A673 (cell line): ENCODE measurements around the gene POLE. TPM values are rescaled to one million over a fixed set of nuclear protein-coding genes. Genes with fewer than 3 reads are reported as not detected.

Experiments
- BruUV-seq: library from RNA; stranded (reverse); fragments of 400-500 nt; replicated peaks from 2 replicates; lab custom pipeline; 2021; lab: Mats Ljungman, UMichigan
- CTCF ChIA-PET: fragments of 300-600 bp; sonication (Branson Sonifier 250); formaldehyde crosslinking; loops from one replicate; lab custom pipeline; 2022; ENCODE audit warnings: antibody characterized with exemption; lab: Charles Lee
- POLR2A ChIA-PET: fragments of 300-600 bp; sonication (Branson Sonifier 250); formaldehyde crosslinking; loops from one replicate; lab custom pipeline; 2022; ENCODE audit warnings: antibody characterized with exemption; ENCODE audit not compliant: low non-redundant PET; lab: Charles Lee
- DNase-seq: peaks from one replicate; pipeline ENCODE4 v3.0.0-alpha.2; 2015; ENCODE audit warnings: low spot score
- H3K27ac ChIP-seq: fragments of 200-600 bp; sonication (generic); 2 replicates; pipeline ENCODE4 v1.5.1; 2016; ENCODE audit warnings: mixed run types, low read depth, mild to moderate bottlenecking, mixed read lengths, antibody characterized with exemption, low read length; ENCODE audit not compliant: poor library complexity, severe bottlenecking
- H3K27me3 ChIP-seq: fragments of 200-600 bp; sonication (generic); replicated peaks from 2 replicates; pipeline ENCODE4 v1.6.1; 2017; ENCODE audit warnings: mixed run types, low read depth, mild to moderate bottlenecking, mixed read lengths, antibody characterized with exemption, low read length; ENCODE audit not compliant: insufficient read depth, poor library complexity
- H3K36me3 ChIP-seq: fragments of 200-600 bp; sonication (generic); 2 replicates; pipeline ENCODE4 v1.6.1; 2016; ENCODE audit warnings: mixed run types, mild to moderate bottlenecking, mixed read lengths, antibody characterized with exemption, low read length; ENCODE audit not compliant: insufficient read depth, poor library complexity, severe bottlenecking
- H3K4me1 ChIP-seq: fragments of 200-600 bp; sonication (generic); 2 replicates; pipeline ENCODE4 v1.6.1; 2017; ENCODE audit warnings: mixed run types, mild to moderate bottlenecking, mixed read lengths, antibody characterized with exemption, low read length; ENCODE audit not compliant: insufficient read depth, poor library complexity, severe bottlenecking
- H3K4me3 ChIP-seq: fragments of 200-600 bp; sonication (generic); 2 replicates; pipeline ENCODE4 v1.5.1; 2016; ENCODE audit warnings: low read depth, mixed run types, mild to moderate bottlenecking, mixed read lengths, low read length; ENCODE audit not compliant: poor library complexity, severe bottlenecking
- H3K9me3 ChIP-seq: fragments of 200-600 bp; sonication (generic); 2 replicates; pipeline ENCODE4 v1.6.1; 2016; ENCODE audit warnings: mixed run types, low read depth, mild to moderate bottlenecking, mixed read lengths, antibody characterized with exemption, low read length; ENCODE audit not compliant: poor library complexity, severe bottlenecking
- CTCF ChIP-seq: fragments of 300-800, 200-600 bp; sonication (generic); conservative IDR thresholded peaks from 2 replicates; pipeline ENCODE4 v1.5.1; 2017; ENCODE audit warnings: low read depth, mild to moderate bottlenecking, antibody characterized with exemption, low read length, moderate library complexity, mixed read lengths
- EZH2 ChIP-seq: fragments of 200-600 bp; sonication (generic); IDR thresholded peaks from 2 replicates; pipeline ENCODE4 v1.6.1; 2017; ENCODE audit warnings: borderline replicate concordance, low read depth, mild to moderate bottlenecking, mixed read lengths, antibody characterized with exemption, low read length; ENCODE audit not compliant: poor library complexity, severe bottlenecking
- intact Hi-C: fragments of 100-400 bp; cut with micrococcal nuclease; formaldehyde crosslinking; loops from one replicate; pipeline ENCODE4 v1.10.0; 2022; ENCODE audit not compliant: unreplicated experiment
- total RNA-seq: library from RNA; stranded (reverse); gene quantifications from 2 replicates; pipeline ENCODE4 v1.2.3, GENCODE V29; 2021

POLE gene
- total RNA-seq, 1 experiment from 2014 or later, result 239 TPM

DNA sequence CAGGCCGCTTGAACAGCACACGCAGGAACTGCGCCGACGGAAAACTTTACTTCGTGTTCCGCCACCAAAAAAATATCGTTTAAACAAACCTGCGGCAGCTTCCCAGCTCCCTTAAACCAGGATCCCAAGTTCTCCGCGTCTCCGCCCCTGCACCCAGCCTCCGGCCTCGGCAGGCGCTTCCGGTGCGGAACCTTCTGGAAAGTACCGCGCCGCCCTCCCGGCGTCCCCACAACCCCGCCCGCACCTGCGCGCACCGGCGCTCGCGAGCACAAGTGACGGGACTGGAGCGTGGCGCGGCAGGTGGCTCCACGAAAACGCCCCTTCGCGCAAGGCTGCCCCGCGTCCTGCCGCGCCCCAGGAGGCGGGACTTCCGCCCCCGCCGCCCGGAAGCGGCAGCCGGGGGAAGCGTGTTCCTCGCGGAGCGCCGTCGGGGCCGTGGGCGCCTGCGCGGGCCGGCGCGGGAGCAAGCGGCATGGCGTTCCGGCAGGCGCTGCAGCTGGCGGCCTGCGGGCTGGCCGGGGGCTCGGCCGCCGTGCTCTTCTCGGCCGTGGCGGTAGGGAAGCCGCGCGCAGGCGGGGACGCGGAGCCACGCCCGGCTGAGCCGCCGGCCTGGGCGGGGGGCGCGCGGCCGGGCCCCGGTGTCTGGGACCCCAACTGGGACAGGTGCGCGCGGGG, 23.4 kb upstream of the POLE start, which contains the start of gene PGAM5:
Gene PGAM5, plus strand, starts transcription at position 438 of the 675 bp plus-strand sequence. Its CDS starts 35 bp downstream, at position 473.
- no peak for TF ChIP-seq CTCF
- TF ChIP-seq EZH2, result no peak
- ChIA-PET POLR2A (no interaction called here), CTCF (interaction anchor here (0.6 kb wide), 1 partner anchor 387 kb away, joined by 3 read pairs; no protein-coding TSS in a partner anchor)
- DNase-seq, result peak; percentile 92
- peak within 1 kb of the TSS; percentile 96 for H3K4me3 ChIP-seq
- H3K36me3 ChIP-seq, result peaks cover 11% of the 10 kb centered on the region
- H3K4me1 ChIP-seq, result no peaks in the 10 kb centered on the region
- peak within 1 kb of the TSS; percentile 87 for H3K27ac ChIP-seq
- intact Hi-C loops, result no loop called here
- BruUV-seq, result no TSS peak
- H3K27me3 ChIP-seq, result no peaks in the 10 kb centered on the region
- H3K9me3 ChIP-seq, result no peaks in the 10 kb centered on the region

DNA sequence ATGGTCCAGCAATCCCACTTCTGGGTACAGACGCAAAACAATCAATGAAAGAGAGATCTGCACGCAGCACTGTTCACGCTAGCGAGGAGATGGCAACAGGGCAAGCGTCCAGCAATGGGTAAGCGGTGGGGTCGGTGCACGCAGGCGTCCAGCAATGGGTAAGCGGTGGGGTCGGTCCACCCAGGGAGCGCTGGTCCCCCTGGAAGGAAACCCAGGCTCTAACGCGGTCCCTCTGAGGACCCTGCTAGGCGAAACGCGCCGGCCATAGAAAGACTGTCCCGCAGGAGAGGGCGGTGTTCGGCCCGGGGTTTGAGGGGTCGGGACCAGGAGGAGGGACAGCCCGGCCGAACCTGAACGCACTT, 22.9 kb upstream of the POLE start:
- H3K27me3 ChIP-seq, result no peaks in the 10 kb centered on the region
- intact Hi-C loops, result no loop called here
- BruUV-seq, result TSS peak; percentile 60
- TF ChIP-seq CTCF (no peak), EZH2 (no peak)
- DNase-seq, result no peak
- ChIA-PET POLR2A (no interaction called here), CTCF (interaction anchor here (0.6 kb wide), 1 partner anchor 387 kb away, joined by 3 read pairs; no protein-coding TSS in a partner anchor)
- peak overlapping the region; percentile 87 for H3K27ac ChIP-seq
- no peaks in the 10 kb centered on the region for H3K4me1 ChIP-seq
- peak overlapping the region; percentile 96 for H3K4me3 ChIP-seq
- peaks cover 9% of the 10 kb centered on the region for H3K36me3 ChIP-seq
- H3K9me3 ChIP-seq, result no peaks in the 10 kb centered on the region

DNA sequence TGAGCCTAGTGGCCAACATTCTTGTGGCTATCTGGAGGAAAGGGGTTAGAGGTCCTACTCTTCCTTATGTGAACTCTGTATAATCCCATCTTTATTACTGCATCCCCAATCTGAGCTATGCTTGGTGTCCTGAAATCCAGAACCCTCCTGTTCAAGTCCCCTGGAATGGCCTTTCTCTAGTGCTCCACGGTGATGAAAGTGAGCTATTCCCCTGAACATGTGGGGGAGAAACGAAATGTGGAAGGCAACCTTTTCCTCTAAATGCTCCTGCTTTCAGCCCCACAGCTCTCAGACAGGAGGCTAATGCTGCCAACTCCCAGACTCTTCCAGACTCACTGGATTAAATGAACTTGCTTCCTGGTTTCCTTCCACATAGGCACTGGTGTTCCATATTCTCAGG, 21.0 kb upstream of the POLE start:
- Histone ChIP-seq H3K27ac (peak overlapping the region; percentile 40), H3K36me3 (peaks cover 5% of the 10 kb centered on the region), H3K4me1 (no peaks in the 10 kb centered on the region), H3K4me3 (no peak overlapping the region), H3K27me3 (no peaks in the 10 kb centered on the region), H3K9me3 (no peaks in the 10 kb centered on the region)
- ChIA-PET POLR2A (no interaction called here), CTCF (no interaction called here)
- intact Hi-C loops, result no loop called here
- BruUV-seq, result no TSS peak
- TF ChIP-seq CTCF (no peak), EZH2 (no peak)
- no peak for DNase-seq
